Spleen (tissue), 7 donors: ENCODE measurements around the gene MAST2.

Experiments
- POLR2A ChIP-seq, 3 donors: fragments of 450-650 bp; IDR thresholded peaks; one replicate each; pipeline ENCODE4 v1.5.1; 2017; ENCODE audit warnings: antibody characterized with exemption in 3 of 3, mild to moderate bottlenecking in 1 of 3
- POLR2AphosphoS5 ChIP-seq, 3 donors: sonication (generic); formaldehyde crosslinking; IDR thresholded peaks; one replicate each; pipeline ENCODE4 v1.5.1; 2017; ENCODE audit warnings: antibody characterized with exemption in 3 of 3
- TF ChIP-seq, protein P1 (sequence below), 11 experiments: fragments of 200-600 bp in 7 of 11; fragments of 450-650 bp in 4 of 11; sonication (generic) in 4 of 11; IDR thresholded peaks in 8 of 11; conservative IDR thresholded peaks in 3 of 11; 1 replicate in 7 of 11; 2 replicates in 4 of 11; pipeline versions ENCODE4 v1.4.0 to v1.8.0; 2016 to 2021; ENCODE audit warnings: antibody characterized with exemption in 11 of 11, inconsistent platforms in 4 of 11, mild to moderate bottlenecking in 1 of 11
- donor health status: DM: no; HTN: no; CAD: no; lungs with moderate emphysema.
- donor health status: DM: no; HTN: no; CAD: no.
- donor health status: DM: no; HTN: no; CAD: no.

DNA sequence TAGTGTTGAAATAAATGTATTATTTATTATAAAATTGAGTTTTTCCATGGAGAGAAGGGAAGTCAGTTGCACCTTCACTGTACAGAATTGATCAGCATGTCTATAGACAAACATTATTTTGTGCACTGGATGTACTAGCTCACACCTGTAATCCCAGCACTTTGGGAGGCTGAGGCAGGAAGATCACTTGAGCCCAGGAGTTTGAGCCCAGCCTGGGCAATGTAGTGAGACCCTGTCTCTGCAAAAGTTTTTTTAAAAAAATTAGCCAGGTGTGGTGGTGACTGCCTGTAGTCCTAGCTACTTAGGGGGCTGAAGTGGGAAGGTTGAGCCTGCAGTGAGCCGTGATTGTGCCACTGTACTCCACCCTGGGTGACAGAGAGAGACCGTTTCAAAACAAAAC lies 87.7 kb downstream of the MAST2 start:
- TF ChIP-seq POLR2AphosphoS5 (IDR thresholded peaks at IDR 0.05) (no peak), POLR2A (IDR thresholded peaks at IDR 0.05) (no peak)
- TF ChIP-seq, protein P1, sequence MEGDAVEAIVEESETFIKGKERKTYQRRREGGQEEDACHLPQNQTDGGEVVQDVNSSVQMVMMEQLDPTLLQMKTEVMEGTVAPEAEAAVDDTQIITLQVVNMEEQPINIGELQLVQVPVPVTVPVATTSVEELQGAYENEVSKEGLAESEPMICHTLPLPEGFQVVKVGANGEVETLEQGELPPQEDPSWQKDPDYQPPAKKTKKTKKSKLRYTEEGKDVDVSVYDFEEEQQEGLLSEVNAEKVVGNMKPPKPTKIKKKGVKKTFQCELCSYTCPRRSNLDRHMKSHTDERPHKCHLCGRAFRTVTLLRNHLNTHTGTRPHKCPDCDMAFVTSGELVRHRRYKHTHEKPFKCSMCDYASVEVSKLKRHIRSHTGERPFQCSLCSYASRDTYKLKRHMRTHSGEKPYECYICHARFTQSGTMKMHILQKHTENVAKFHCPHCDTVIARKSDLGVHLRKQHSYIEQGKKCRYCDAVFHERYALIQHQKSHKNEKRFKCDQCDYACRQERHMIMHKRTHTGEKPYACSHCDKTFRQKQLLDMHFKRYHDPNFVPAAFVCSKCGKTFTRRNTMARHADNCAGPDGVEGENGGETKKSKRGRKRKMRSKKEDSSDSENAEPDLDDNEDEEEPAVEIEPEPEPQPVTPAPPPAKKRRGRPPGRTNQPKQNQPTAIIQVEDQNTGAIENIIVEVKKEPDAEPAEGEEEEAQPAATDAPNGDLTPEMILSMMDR (IDR thresholded peaks at IDR 0.05 in 8 of 11, conservative IDR thresholded peaks at IDR 0.05 in 3 of 11), result no peak
